Mesendoderm (in vitro differentiated cells): ENCODE results near the gene KLF4.

Experiments used
- DNase-seq: peaks from one replicate; pipeline ENCODE4 v3.0.0; 2013
- H2AK5ac ChIP-seq: 2 replicates; pipeline ENCODE4 v1.6.1; 2013; ENCODE audit warnings: low read length, inconsistent platforms
- H2BK120ac ChIP-seq: 2 replicates; pipeline ENCODE4 v1.6.1; 2013; ENCODE audit warnings: low read depth, mild to moderate bottlenecking, low read length, moderate library complexity, mixed read lengths
- H2BK15ac ChIP-seq: replicated peaks from 2 replicates; pipeline ENCODE4 v1.6.1; 2013; ENCODE audit warnings: low read depth, mild to moderate bottlenecking, moderate library complexity
- H2BK5ac ChIP-seq: 2 replicates; pipeline ENCODE4 v1.6.1; 2013; ENCODE audit warnings: low read length, inconsistent platforms
- H3K18ac ChIP-seq: 2 replicates; pipeline ENCODE4 v1.6.1; 2013; ENCODE audit warnings: mild to moderate bottlenecking, low read length, mixed read lengths
- H3K23ac ChIP-seq: one replicate; pipeline ENCODE4 v1.6.1; 2013; ENCODE audit warnings: low read length
- H3K27ac ChIP-seq: 2 replicates; pipeline ENCODE4 v1.5.1; 2013; ENCODE audit warnings: low read depth, mild to moderate bottlenecking, inconsistent platforms, low read length, moderate library complexity
- H3K27me3 ChIP-seq: 2 replicates; pipeline ENCODE4 v1.6.1; 2013; ENCODE audit warnings: low read length, control low read depth, mild to moderate bottlenecking, inconsistent platforms; ENCODE audit not compliant: insufficient read depth, poor library complexity
- H3K36me3 ChIP-seq: 2 replicates; pipeline ENCODE4 v1.6.1; 2013; ENCODE audit warnings: low read length, inconsistent platforms; ENCODE audit not compliant: control insufficient read depth, insufficient read depth
- H3K4ac ChIP-seq: one replicate; pipeline ENCODE4 v1.6.1; 2013; ENCODE audit warnings: low read depth, mild to moderate bottlenecking, low read length, moderate library complexity
- H3K4me1 ChIP-seq: 2 replicates; pipeline ENCODE4 v1.6.1; 2013; ENCODE audit warnings: low read depth, low read length, inconsistent platforms; ENCODE audit not compliant: control insufficient read depth
- H3K4me2 ChIP-seq: 2 replicates; pipeline ENCODE4 v1.6.1; 2013; ENCODE audit warnings: low read length
- H3K4me3 ChIP-seq: 2 replicates; pipeline ENCODE4 v1.5.1; 2013; ENCODE audit warnings: mild to moderate bottlenecking, low read length
- H3K56ac ChIP-seq: one replicate; pipeline ENCODE4 v1.6.1; 2013; ENCODE audit warnings: low read length
- H3K79me1 ChIP-seq: 2 replicates; pipeline ENCODE4 v1.6.1; 2013; ENCODE audit warnings: low read length, inconsistent platforms
- H3K79me2 ChIP-seq: 2 replicates; pipeline ENCODE4 v1.6.1; 2013; ENCODE audit warnings: mild to moderate bottlenecking, low read length; ENCODE audit not compliant: control insufficient read depth, insufficient read depth
- H3K9ac ChIP-seq: 2 replicates; pipeline ENCODE4 v1.6.1; 2013; ENCODE audit warnings: low read length, inconsistent platforms
- H4K5ac ChIP-seq: one replicate; pipeline ENCODE4 v1.6.1; 2013; ENCODE audit warnings: low read length
- H4K8ac ChIP-seq: one replicate; pipeline ENCODE4 v1.6.1; 2013; ENCODE audit warnings: low read depth, mild to moderate bottlenecking, control low read depth, low read length, moderate library complexity
- WGBS: extraction: QIAGEN DNeasy Blood & Tissue Kit; methylation state at CpG from one replicate; pipeline ENCODE4 v1.1.7; 2013; ENCODE audit warnings: low lambda C conversion rate, missing lambda C conversion rate; ENCODE audit not compliant: insufficient coverage; ENCODE audit errors: extremely low coverage; 5-methylcytosine and 5-hydroxymethylcytosine counted together

KLF4 gene

DNA sequence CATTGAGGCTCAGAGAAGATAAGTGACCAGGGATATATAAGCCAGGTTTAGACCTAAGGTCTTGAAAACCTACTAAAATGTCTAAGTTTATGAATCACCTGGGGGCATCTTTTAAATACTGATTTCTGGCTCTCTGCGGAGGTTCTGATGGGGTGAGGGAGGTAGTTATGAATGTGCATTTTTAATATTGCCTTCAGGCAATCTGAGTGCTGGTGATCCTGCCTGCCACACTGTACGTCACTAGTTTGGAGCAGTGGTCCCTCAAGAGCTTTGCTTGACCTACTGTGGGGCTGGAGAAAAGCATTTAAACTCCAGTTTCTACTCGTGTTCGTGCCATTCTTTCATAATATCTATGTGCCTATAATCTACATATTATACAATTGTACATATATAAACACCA, 36.1 kb downstream of the KLF4 start:
- no peak overlapping the region for H2BK15ac ChIP-seq
- no peak overlapping the region for H2BK5ac ChIP-seq
- DNase-seq, result no peak
- no peaks in the 10 kb centered on the region for H3K27me3 ChIP-seq
- H3K79me1 ChIP-seq, result no peaks in the 10 kb centered on the region
- no peaks in the 10 kb centered on the region for H3K79me2 ChIP-seq
- H3K56ac ChIP-seq, result no peak overlapping the region
- H3K23ac ChIP-seq, result no peak overlapping the region
- H2BK120ac ChIP-seq, result no peak overlapping the region
- WGBS, result no CpG with 5 or more reads among the region's 4 CpGs
- H3K4ac ChIP-seq, result no peak overlapping the region
- H3K4me1 ChIP-seq, result no peaks in the 10 kb centered on the region
- no peak overlapping the region for H4K5ac ChIP-seq
- H3K4me2 ChIP-seq, result no peak overlapping the region
- H3K36me3 ChIP-seq, result no peaks in the 10 kb centered on the region
- no peak overlapping the region for H3K4me3 ChIP-seq
- H4K8ac ChIP-seq, result no peak overlapping the region
- H2AK5ac ChIP-seq, result no peak overlapping the region
- no peak overlapping the region for H3K27ac ChIP-seq
- H3K9ac ChIP-seq, result no peak overlapping the region
- H3K18ac ChIP-seq, result no peak overlapping the region

DNA sequence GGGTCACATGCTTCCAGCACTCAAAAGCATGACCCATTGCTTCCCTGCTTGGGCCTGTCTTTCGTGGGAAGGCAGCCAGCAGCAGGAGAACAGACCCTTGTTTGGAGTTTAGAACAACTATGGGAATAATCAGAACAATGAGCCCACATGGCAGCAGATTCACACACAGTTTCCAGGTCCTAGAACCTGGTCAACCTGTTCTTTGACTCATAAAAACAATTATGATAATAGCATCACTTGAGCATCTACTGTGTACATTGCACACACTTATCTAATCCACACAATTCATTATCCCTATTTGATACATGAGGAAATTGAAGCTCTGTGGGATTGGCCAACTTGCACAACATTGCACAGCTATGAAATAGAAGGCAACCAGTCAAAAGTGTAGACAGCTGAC, 41.7 kb downstream of the KLF4 start:
- Histone ChIP-seq H2BK15ac (no peak overlapping the region), H3K27ac (no peak overlapping the region), H3K79me2 (no peaks in the 10 kb centered on the region), H2BK120ac (no peak overlapping the region), H3K4ac (no peak overlapping the region), H3K27me3 (no peaks in the 10 kb centered on the region), H4K5ac (no peak overlapping the region), H2BK5ac (no peak overlapping the region), H3K4me1 (no peaks in the 10 kb centered on the region), H3K56ac (no peak overlapping the region), H3K79me1 (no peaks in the 10 kb centered on the region), H4K8ac (no peak overlapping the region), H2AK5ac (no peak overlapping the region), H3K23ac (no peak overlapping the region), H3K18ac (no peak overlapping the region), H3K4me3 (no peak overlapping the region), H3K4me2 (no peak overlapping the region), H3K9ac (no peak overlapping the region), H3K36me3 (no peaks in the 10 kb centered on the region)
- DNase-seq, result no peak
- WGBS, result no CpG with 5 or more reads among the region's 1 CpG

DNA sequence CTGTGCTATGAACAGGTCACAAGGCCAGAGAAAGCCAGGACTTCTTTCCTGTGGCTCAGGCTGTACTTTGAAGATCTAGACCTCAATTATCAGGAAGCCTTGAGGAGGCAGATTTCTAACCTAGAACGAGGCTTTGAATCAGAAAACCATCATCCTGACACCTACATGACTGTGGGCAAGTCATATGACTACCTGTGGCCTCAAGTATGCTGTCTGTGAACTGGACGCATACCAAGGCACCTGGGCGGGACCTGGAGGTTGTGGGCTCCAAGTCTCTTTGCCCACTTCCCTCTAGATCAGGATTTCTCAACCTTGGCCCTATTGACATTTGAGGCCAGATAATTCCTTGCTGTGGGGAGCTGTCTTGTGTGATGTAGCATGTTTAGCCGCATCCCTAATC, 42.5 kb downstream of the KLF4 start:
- Histone ChIP-seq H3K27me3 (no peaks in the 10 kb centered on the region), H3K4me3 (no peak overlapping the region), H3K27ac (no peak overlapping the region), H2AK5ac (no peak overlapping the region), H2BK5ac (no peak overlapping the region), H2BK120ac (no peak overlapping the region), H3K36me3 (no peaks in the 10 kb centered on the region), H3K23ac (no peak overlapping the region), H4K5ac (no peak overlapping the region), H3K9ac (no peak overlapping the region), H3K18ac (no peak overlapping the region), H2BK15ac (no peak overlapping the region), H3K4me1 (no peaks in the 10 kb centered on the region), H3K79me2 (no peaks in the 10 kb centered on the region), H3K4me2 (no peak overlapping the region), H3K56ac (no peak overlapping the region), H4K8ac (no peak overlapping the region), H3K79me1 (no peaks in the 10 kb centered on the region), H3K4ac (no peak overlapping the region)
- WGBS, result no CpG with 5 or more reads among the region's 4 CpGs
- no peak for DNase-seq

DNA sequence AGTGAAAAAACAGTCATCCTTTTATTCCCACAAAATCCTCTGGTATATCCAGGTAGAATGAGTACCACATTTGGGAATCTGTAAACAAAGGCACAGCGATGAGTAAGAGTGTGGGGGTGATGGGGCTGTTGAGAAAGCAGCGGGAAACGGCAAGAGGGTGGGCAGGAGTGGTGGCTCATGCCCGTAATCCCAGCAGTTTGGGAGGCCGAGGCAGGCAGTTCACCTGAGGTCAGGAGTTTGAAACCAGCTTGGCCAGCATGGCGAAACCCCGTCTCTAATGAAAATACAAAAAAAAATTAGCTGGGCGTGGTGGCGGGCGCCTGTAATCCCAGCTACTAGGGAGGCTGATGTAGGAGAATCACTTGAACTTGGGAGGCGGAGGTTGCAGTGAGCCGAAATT, 43.1 kb downstream of the KLF4 start:
- Histone ChIP-seq H3K27ac (no peak overlapping the region), H3K9ac (no peak overlapping the region), H2AK5ac (no peak overlapping the region), H3K4me2 (no peak overlapping the region), H3K4ac (no peak overlapping the region), H3K36me3 (no peaks in the 10 kb centered on the region), H3K56ac (no peak overlapping the region), H3K4me1 (no peaks in the 10 kb centered on the region), H3K23ac (no peak overlapping the region), H2BK120ac (no peak overlapping the region), H4K5ac (no peak overlapping the region), H4K8ac (no peak overlapping the region), H3K79me1 (no peaks in the 10 kb centered on the region), H3K27me3 (no peaks in the 10 kb centered on the region), H2BK5ac (no peak overlapping the region), H3K79me2 (no peaks in the 10 kb centered on the region), H3K18ac (no peak overlapping the region), H2BK15ac (no peak overlapping the region), H3K4me3 (no peak overlapping the region)
- no CpG with 5 or more reads among the region's 12 CpGs for WGBS
- DNase-seq, result no peak

DNA sequence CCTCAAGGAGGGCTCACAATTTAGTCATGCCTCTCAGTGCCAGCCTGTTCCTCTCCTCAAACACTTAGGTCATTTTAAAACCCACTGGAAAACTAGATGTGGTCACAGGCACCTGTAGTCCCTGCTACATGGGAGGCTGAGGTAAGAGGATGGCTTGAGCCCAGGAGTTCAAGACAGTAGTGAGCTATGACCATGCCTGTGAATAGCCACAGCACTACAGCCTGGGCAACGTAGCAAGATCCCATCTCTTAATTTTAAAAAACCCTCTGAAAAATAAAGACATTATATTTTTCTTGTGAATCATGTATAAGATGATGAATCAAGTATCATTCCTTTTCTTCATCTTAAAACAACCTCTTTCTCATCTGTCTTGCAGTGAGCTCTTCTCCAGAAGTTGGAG, 45.8 kb downstream of the KLF4 start:
- Histone ChIP-seq H3K4me3 (no peak overlapping the region), H3K9ac (no peak overlapping the region), H3K23ac (no peak overlapping the region), H2BK5ac (no peak overlapping the region), H4K5ac (no peak overlapping the region), H3K4ac (no peak overlapping the region), H4K8ac (no peak overlapping the region), H3K18ac (no peak overlapping the region), H2BK15ac (no peak overlapping the region), H3K4me2 (no peak overlapping the region), H3K79me1 (no peaks in the 10 kb centered on the region), H3K27ac (no peak overlapping the region), H3K36me3 (no peaks in the 10 kb centered on the region), H2BK120ac (no peak overlapping the region), H3K79me2 (no peaks in the 10 kb centered on the region), H3K27me3 (no peaks in the 10 kb centered on the region), H3K4me1 (no peaks in the 10 kb centered on the region), H3K56ac (no peak overlapping the region), H2AK5ac (no peak overlapping the region)
- no peak for DNase-seq
- WGBS, result no CpG with 5 or more reads among the region's 1 CpG

GRCh38 chr9:107439991-107440456, 49.5 kb downstream of the KLF4 start:
- Histone ChIP-seq H3K4me2 (no peak overlapping the region), H3K36me3 (no peaks in the 10 kb centered on the region), H3K23ac (no peak overlapping the region), H3K4me1 (no peaks in the 10 kb centered on the region), H3K27me3 (no peaks in the 10 kb centered on the region), H2BK15ac (no peak overlapping the region), H4K8ac (no peak overlapping the region), H2BK5ac (no peak overlapping the region), H3K27ac (no peak overlapping the region), H3K4me3 (no peak overlapping the region), H3K79me2 (no peaks in the 10 kb centered on the region), H3K56ac (no peak overlapping the region), H3K18ac (no peak overlapping the region), H3K79me1 (no peaks in the 10 kb centered on the region), H3K4ac (no peak overlapping the region), H4K5ac (no peak overlapping the region), H2BK120ac (no peak overlapping the region), H2AK5ac (no peak overlapping the region), H3K9ac (no peak overlapping the region)
- WGBS, result no CpG with 5 or more reads among the region's 3 CpGs
- DNase-seq, result no peak
